ENCODE data around the gene SPNS3.

The SPNS3 gene

GRCh38 chr17:4511199-4511932 lies 77.6 kb downstream of the SPNS3 start:
- DNase-seq = no peak

GRCh38 chr17:4512156-4513112 lies 78.7 kb downstream of the SPNS3 start:
- no peak for DNase-seq

GRCh38 chr17:4513113-4514032 lies 79.6 kb downstream of the SPNS3 start:
- DNase-seq = no peak

GRCh38 chr17:4514206-4514605 lies 80.5 kb downstream of the SPNS3 start:
- DNase-seq = no peak

- DNase-seq = no peak
These were observed 81.0 kb downstream of the SPNS3 start for GRCh38 chr17:4514779-4515178.

GRCh38 chr17:4515501-4515900 lies 81.8 kb downstream of the SPNS3 start:
- DNase-seq = no peak

GRCh38 chr17:4516735-4517134 lies 83.0 kb downstream of the SPNS3 start:
- no peak for DNase-seq

GRCh38 chr17:4518901-4519300 lies 85.2 kb downstream of the SPNS3 start:
- no peak for DNase-seq

GRCh38 chr17:4519361-4519788 lies 85.6 kb downstream of the SPNS3 start:
- DNase-seq = no peak

GRCh38 chr17:4520060-4520893 lies 86.5 kb downstream of the SPNS3 start:
- DNase-seq = no peak

- no peak for DNase-seq
These were observed 87.3 kb downstream of the SPNS3 start for GRCh38 chr17:4520894-4521600.

- no peak for DNase-seq
These were observed 88.9 kb downstream of the SPNS3 start for GRCh38 chr17:4522661-4523060.

- DNase-seq = no peak
These were observed 90.2 kb downstream of the SPNS3 start for GRCh38 chr17:4523946-4524345.

GRCh38 chr17:4525691-4526397 lies 92.1 kb downstream of the SPNS3 start:
- no peak for DNase-seq

GRCh38 chr17:4527134-4527533 lies 93.4 kb downstream of the SPNS3 start:
- no peak for DNase-seq

GRCh38 chr17:4527566-4528125 lies 93.9 kb downstream of the SPNS3 start:
- no peak for DNase-seq

GRCh38 chr17:4529533-4530152 lies 95.9 kb downstream of the SPNS3 start:
- DNase-seq = no peak

- no peak for DNase-seq
These were observed 97.3 kb downstream of the SPNS3 start for GRCh38 chr17:4530799-4531730.

Data from activated CD4-positive, CD25-positive, alpha-beta regulatory T cell (primary cell).